Endodermal cell (in vitro differentiated cells): ENCODE measurements around the gene PLA2R1. TPM values are rescaled to one million over a fixed set of nuclear protein-coding genes. Genes with fewer than 3 reads are reported as not detected.

Experiments
- DNase-seq: peaks from one replicate; pipeline ENCODE4 v3.0.0-alpha.2; 2017
- H3K27ac ChIP-seq: 2 replicates; pipeline ENCODE4 v1.5.1; 2013; ENCODE audit warnings: mild to moderate bottlenecking, low read depth, low read length, moderate library complexity
- H3K27me3 ChIP-seq: 2 replicates; pipeline ENCODE4 v1.6.1; 2013; ENCODE audit warnings: mild to moderate bottlenecking, low read length, moderate library complexity; ENCODE audit not compliant: insufficient read depth, control insufficient read depth, poor library complexity, severe bottlenecking
- H3K36me3 ChIP-seq: 2 replicates; pipeline ENCODE4 v1.7.0; 2013; ENCODE audit warnings: mild to moderate bottlenecking, low read length, moderate library complexity; ENCODE audit not compliant: control insufficient read depth, insufficient read depth
- H3K4me1 ChIP-seq: one replicate; pipeline ENCODE4 v1.7.0; 2013; ENCODE audit warnings: low read length; ENCODE audit not compliant: control insufficient read depth, insufficient read depth
- H3K4me3 ChIP-seq: 2 replicates; pipeline ENCODE4 v1.5.1; 2013; ENCODE audit warnings: mild to moderate bottlenecking, low read length, moderate library complexity
- H3K9ac ChIP-seq: 2 replicates; pipeline ENCODE4 v1.6.1; 2013; ENCODE audit warnings: mild to moderate bottlenecking, low read length, moderate library complexity; ENCODE audit not compliant: poor library complexity, severe bottlenecking; ENCODE audit errors: extremely low read depth
- H3K9me3 ChIP-seq: 2 replicates; pipeline ENCODE4 v1.6.1; 2013; ENCODE audit warnings: mild to moderate bottlenecking, low read length, moderate library complexity; ENCODE audit not compliant: control insufficient read depth
- H3K27ac Mint-ChIP-seq: 2 replicates; pipeline ENCODE4 v1.8.0; 2020; ENCODE audit warnings: mixed read lengths
- H3K27me3 Mint-ChIP-seq: 2 replicates; pipeline ENCODE4 v1.8.0; 2021; ENCODE audit warnings: mild to moderate bottlenecking, mixed read lengths; ENCODE audit not compliant: insufficient read depth
- H3K36me3 Mint-ChIP-seq: 2 replicates; pipeline ENCODE4 v1.8.0; 2020; ENCODE audit warnings: low read depth, mixed read lengths
- H3K4me1 Mint-ChIP-seq: 2 replicates; pipeline ENCODE4 v1.8.0; 2020; ENCODE audit warnings: mixed read lengths
- H3K4me3 Mint-ChIP-seq: 2 replicates; pipeline ENCODE4 v1.8.0; 2020; ENCODE audit warnings: mild to moderate bottlenecking, moderate library complexity, mixed read lengths
- H3K9me3 Mint-ChIP-seq: 2 replicates; pipeline ENCODE4 v1.8.0; 2020; ENCODE audit warnings: mild to moderate bottlenecking, mixed read lengths
- CTCF ChIP-seq: fragments of 200-600 bp; sonication (generic); conservative IDR thresholded peaks from 2 replicates; pipeline ENCODE4 v1.5.0; 2021; ENCODE audit warnings: antibody characterized with exemption, mild to moderate bottlenecking
- WGBS, 2 experiments: methylation state at CpG; one replicate each; pipeline versions ENCODE4 v1.1.5 to v1.1.7; 2013; ENCODE audit warnings: missing lambda C conversion rate in 2 of 2, mixed read lengths in 1 of 2; ENCODE audit not compliant: insufficient coverage in 1 of 2, insufficient read length in 1 of 2; 5-methylcytosine and 5-hydroxymethylcytosine counted together
- total RNA-seq, 2 donors: library from RNA; stranded (reverse); fragmentation: NEBNext Ultra II Directional in 1 of 2; extraction: Animal tissue kit (Norgen Biotek cat#: 25700) in 1 of 2; gene quantifications; 2 replicates in 1 of 2; 3 replicates in 1 of 2; pipeline ENCODE4 v1.2.1, GENCODE V29; 2021

Gene PLA2R1
- total RNA-seq, 2 donors from 2014 or later: 1.4 to 1.8 TPM

DNA sequence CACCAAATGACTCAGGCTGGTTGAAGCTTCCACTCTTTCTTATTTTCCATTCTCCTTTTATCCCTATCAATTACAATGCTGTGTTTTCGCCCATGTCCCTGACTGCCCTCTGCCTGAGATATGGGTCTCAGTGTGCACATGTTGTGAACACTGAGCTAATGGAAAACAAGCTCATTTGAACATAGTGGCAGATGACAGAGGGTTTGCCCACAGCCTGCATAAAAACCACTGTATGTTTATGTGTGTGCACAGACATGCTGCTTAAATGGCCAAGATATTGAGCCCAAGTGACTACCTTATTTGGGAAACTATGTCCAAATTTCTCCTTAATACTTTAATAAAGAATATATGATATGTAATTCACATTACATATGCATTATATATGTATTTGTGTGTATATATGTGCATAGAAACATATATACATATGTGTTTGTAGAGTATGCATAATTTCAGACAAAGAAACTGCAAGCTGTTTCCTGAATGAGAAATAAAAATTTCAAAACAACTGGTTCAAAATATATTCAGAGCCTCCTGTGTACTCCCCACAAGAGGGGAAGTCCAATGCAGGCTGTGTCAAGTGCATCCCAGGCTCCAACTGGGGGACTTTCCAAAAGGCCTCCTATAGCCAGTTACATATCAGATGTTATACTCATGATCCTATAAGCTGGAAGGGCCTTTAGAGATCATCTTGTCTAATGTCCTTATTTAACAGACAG lies 171.7 kb downstream of the PLA2R1 start:
- no peak for DNase-seq
- 93 to 100% methylated on average over 1 of the region's 1 CpG for WGBS, 2 experiments
- Mint-ChIP-seq H3K27ac (no peak overlapping the region), H3K4me1 (peaks cover 32% of the 10 kb centered on the region), H3K36me3 (no peaks in the 10 kb centered on the region), H3K4me3 (no peak overlapping the region), H3K9me3 (no peaks in the 10 kb centered on the region), H3K27me3 (no peaks in the 10 kb centered on the region)
- no peaks in the 10 kb centered on the region for H3K9me3 ChIP-seq
- no peaks in the 10 kb centered on the region for H3K27me3 ChIP-seq
- no peak overlapping the region for H3K27ac ChIP-seq
- no peaks in the 10 kb centered on the region for H3K36me3 ChIP-seq
- H3K4me3 ChIP-seq: no peak overlapping the region
- no peak overlapping the region for H3K9ac ChIP-seq
- TF ChIP-seq CTCF: no peak
- H3K4me1 ChIP-seq: peaks cover 6% of the 10 kb centered on the region

- peaks cover 5% of the 10 kb centered on the region for H3K27me3 Mint-ChIP-seq
- no peaks in the 10 kb centered on the region for H3K27me3 ChIP-seq
- H3K4me3 ChIP-seq: no peak overlapping the region
- H3K4me1 ChIP-seq: no peaks in the 10 kb centered on the region
- WGBS, 2 experiments: 93 to 95% methylated on average over 3 to 5 of the region's 5 CpGs
- no peak for TF ChIP-seq CTCF
- peaks cover 3% of the 10 kb centered on the region for H3K4me1 Mint-ChIP-seq
- H3K27ac Mint-ChIP-seq: no peak overlapping the region
- DNase-seq: no peak
- no peaks in the 10 kb centered on the region for H3K36me3 ChIP-seq
- H3K36me3 Mint-ChIP-seq: no peaks in the 10 kb centered on the region
- no peak overlapping the region for H3K9ac ChIP-seq
- no peaks in the 10 kb centered on the region for H3K9me3 ChIP-seq
- H3K4me3 Mint-ChIP-seq: no peak overlapping the region
- H3K9me3 Mint-ChIP-seq: no peaks in the 10 kb centered on the region
- no peak overlapping the region for H3K27ac ChIP-seq
Observed at GRCh38 chr2:159882130-159882745, 180.2 kb downstream of the PLA2R1 start.

Other genes with a start within 250 kb of the PLA2R1 start
- gene LY75, start 157.9 kb downstream of the PLA2R1 start, total RNA-seq: 1 to 10 TPM; 1.5 to 1.9 TPM
- gene ITGB6, start 137.7 kb upstream of the PLA2R1 start, total RNA-seq: under 1 TPM in 1 of 2 donors, not detected in 1; 0.24 TPM